Erythroblast (primary cell): Measurements from ENCODE around the gene CST7.
"Not testable (repeated sequence)": the region's sequence is repeated elsewhere in the genome, so short reads cannot be mapped to it uniquely, and the experiment has no call there.

Source experiments
- DNase-seq, 2 experiments: peaks; one replicate each; lab custom pipeline; 2025; lab: John Stamatoyannopoulos, UW
- GATA1 ChIP-seq: IDR thresholded peaks from 2 replicates; pipeline ENCODE4 v1.6.1; 2011; ENCODE audit warnings: low read depth, mild to moderate bottlenecking, control low read depth, low read length, moderate library complexity
- POLR2A ChIP-seq: IDR thresholded peaks from 2 replicates; pipeline ENCODE4 v1.6.1; 2011; ENCODE audit warnings: mild to moderate bottlenecking, low read length

CST7 gene

DNA sequence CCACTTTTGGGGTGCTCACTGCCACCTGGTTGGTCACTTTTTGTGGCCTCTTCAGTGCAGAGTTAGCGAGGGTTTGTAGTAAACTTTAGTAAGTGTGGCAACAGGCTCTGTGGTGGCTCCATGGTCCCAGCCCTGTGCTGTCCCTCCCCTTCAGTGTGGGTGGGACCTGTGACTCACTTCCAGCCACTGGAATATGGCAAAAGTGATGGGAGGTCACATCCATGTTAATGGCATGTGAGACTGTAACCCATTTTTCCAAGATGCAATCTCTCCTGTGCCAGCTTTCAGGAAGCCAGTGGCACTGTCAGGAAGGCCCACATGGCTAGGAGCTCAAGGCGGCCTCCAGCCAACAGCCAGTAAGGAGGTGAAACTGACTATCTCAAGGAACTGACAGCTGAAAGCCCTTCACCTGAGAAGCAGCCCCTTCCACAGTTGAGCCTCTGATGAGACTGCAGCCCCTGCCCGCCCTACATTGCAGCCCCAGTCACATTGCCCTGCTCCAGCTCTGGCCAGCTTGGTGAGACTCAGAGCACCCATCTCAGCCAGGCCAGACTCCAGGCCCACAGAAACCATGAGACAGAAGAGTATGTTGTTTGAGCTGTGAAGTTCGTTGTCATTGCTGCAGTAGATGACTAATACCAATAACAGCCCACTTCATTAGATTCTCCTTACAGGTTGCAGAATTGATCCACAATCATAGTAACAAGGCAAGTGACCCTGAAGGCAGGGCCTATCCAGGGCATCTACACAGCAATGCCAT is 13.1 kb upstream of the CST7 start:
- no peak for DNase-seq
- TF ChIP-seq GATA1 (no peak), POLR2A (no peak)

DNA sequence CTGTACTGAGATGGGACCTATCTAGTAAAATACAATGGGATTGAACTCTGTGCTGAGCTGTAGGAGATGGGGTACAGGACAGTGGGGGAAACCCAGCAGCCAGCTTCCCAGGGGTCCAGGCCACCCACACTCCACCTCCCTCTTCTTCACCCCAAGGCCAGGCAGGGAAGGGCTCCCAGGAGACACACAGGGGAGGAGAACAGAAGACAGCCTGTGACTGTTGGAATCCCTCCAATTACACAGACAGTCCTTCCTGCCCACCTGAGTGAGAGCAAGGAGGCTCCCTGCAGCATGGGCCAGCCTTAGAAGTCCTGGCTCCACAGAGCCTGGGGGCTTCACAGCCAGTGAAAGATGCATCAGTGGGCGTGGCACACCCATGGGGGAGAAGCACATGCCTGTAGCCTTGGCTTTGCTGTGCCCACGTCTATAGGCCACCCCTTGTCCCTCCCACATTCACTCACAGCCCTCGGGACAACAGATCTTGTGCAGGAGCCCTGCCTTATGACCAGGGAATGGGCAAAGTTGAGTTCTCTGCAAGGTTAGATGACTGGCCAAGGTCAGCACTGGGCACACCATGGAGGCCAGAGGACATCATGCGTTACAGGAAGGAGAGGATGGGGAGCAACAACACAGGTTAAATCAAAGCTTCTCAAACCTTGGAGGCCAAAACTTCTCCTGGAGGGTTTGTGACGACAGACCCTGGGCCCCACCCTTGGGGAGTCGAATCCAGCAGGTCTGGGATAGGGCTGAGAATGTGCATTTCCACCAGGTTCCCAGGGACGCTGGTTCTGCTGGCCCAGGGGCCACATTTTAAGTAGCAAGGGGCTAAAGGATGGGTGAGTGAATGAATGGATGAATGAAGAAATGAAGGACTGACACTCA is 12.3 kb upstream of the CST7 start:
- TF ChIP-seq POLR2A: no peak
- TF ChIP-seq GATA1: no peak
- no peak for DNase-seq

DNA sequence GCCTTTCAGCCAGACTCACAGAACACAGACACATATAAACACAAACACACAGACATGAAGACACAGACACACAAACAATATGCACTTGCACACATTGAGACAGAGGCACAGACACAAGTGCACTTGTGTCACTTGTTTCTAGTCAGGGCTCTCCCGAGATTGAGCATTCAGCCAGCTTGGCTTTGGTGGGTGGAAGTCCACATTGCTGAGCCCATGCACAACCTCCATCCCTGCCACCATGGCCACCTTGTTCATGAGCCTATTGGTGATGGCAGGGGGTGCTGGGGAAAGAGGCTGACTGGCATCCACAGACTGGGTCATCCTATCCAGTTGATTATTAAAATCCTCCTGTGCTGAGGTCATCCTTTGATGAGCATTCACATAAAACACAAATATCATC is 11.5 kb upstream of the CST7 start:
- TF ChIP-seq POLR2A: no peak
- no peak for TF ChIP-seq GATA1
- no peak for DNase-seq

DNA sequence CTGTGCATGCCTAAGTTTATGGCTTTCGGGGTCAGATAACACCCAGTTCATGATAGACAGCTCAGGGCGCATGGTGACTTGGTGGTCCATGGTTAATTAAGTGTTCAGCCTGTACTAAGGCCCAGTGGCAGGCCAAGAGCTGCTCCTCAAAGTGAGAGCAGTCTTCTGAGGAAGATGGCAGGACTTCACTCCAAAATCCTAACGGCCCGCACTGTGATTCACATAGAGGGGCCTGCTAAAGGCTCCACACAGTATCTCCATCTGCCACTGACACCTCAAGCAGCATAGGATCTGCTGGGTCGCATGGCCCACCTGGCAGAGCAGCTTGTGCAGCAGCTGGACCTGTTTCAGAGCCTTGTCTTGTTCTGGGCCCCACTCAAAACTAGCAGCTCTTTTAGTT is 10.6 kb upstream of the CST7 start:
- no peak for DNase-seq
- TF ChIP-seq GATA1 (no peak), POLR2A (no peak)

DNA sequence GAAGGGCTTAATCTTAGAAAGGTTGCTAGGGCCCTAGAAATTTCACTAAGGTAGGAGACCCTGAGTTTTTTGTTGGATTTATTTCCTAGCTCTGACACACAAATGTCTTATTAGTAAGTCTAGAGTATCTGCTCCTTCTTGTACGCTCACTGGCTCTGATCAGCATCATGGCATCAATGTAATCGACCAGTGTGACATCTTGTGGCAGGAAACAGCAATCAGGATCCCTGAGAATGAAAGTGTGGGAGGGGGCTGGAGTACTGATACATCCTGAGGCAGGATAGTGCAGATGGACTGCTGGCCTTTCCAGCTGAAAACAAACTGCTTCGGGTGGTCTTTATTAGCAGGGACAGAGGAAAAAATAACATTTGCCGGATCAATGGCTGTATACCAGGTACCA is 10.0 kb upstream of the CST7 start:
- no peak for DNase-seq
- no peak for TF ChIP-seq POLR2A
- no peak for TF ChIP-seq GATA1

DNA sequence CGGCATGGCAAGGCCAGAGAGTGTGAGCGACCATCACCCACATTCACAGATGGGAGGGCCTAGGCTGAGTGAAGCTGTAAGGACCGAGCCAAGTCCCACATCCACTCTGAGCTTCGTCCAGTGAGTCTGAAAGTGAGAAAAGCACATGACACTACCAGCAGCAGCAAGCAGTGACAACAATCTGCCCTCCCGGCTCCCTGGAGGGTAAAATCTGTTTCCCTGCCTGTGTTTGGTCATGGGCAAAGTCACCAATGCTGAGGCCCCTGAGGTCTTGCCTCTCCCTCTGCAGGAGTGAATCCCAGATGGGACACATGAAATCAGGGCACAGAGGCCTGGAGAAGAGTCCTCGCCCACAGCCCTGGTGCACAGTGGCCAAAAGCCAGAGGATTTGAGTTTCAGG is 6.4 kb upstream of the CST7 start:
- DNase-seq: no peak

DNA sequence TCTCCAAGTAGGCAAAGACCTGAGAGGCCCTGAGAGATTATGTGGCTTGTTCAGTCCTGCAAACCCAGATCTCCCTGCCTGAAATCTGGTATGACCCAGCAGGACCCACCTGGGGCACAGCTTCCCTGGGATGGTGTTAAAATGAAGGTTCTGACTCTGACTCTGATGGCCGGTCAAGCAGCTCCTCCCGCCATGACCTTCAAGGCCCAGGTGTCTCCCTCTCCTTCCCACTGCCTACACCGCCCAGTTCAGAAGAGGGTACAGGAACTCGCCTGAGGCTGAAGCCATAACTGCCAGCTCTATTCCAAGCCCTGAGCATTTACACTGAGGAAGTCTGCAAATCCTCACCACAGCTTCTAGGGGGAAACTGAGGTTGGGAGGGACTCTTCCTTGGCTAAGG is 5.9 kb upstream of the CST7 start:
- DNase-seq: no peak
- no peak for TF ChIP-seq GATA1
- TF ChIP-seq POLR2A: no peak

More for the DNA sequence above, 6.4 kb upstream of the CST7 start:
- TF ChIP-seq POLR2A: no peak
- TF ChIP-seq GATA1: no peak

DNA sequence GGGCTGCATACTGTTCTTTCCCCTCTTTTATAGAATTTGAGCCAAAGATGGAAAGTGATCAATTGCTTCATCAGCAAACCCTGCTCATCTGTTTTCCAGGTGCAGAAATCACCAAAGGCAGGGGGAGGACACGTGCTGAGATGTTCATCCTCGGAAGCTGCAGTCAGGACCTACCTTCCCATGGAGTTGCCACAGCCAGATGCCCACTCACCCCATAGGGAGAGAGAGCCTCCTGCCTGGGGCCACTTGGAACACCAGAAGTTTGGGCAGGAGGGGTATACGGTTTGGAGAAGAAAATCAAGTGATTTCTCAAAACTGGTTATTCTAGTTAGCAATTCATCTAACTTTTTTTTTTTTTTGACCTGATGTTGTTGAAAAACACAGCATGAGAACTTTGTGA is 5.3 kb upstream of the CST7 start:
- DNase-seq: no peak
- TF ChIP-seq POLR2A (no peak), GATA1 (no peak)

DNA sequence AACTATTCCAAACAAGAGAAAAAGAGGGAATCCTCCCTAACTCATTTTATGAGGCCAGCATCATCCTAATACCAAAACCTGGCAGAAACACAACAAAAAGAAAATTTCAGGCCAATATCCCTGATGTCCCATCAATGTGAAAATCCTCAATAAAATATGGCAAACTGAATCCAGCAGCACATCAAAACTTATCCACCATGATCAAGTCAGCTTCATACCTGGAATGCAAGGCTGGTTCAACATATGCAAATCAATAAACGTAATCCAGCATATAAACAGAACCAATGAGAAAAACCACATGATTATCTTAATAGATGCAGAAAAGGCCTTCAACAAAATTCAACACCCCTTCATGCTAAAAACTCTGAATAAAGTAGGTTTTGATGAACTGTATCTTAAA is 2.7 kb upstream of the CST7 start:
- DNase-seq: not testable (repeated sequence)

DNA sequence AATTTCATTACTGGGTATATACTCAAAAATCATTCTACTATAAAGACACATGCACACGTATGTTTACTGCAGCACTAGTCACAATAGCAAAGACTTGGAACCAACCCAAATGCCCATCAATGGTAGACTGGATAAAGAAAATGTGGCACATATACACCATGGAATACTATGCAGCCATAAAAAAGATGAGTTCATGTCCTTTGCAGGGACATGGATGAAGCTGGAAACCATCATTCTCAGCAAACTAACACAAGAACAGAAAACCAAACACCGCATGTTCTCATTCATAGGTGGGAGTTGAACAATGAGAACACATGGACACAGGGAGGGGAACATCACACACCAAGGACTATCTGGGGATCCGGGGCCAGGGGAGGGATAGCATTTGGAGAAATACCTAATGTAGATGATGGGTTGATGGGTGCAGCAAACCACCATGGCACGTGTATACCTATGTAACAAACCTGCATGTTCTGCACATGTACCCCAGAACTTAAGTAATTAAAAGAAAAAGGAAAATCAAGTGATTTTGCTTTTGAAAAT is 602 bp upstream of the CST7 start:
- not testable (repeated sequence) for DNase-seq

DNA sequence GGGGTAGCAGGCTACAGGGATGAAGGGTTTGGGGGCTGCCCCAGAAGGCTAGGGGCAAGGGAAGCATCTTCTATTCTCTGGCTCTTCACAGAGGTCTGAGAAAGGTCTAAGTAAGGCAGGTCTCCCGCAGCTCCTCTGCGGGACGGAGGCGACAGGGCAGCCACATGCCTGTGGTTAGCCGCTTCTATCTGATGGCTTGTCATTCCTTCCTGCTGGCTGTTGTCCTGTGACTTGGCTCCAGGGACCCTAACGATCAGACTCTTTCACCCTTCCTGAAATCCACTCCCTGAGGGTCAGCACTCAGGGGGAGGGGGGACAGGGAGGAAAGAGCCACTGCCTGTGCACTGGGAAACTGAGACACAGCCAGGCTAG is 673 bp downstream of the CST7 start:
- no peak for TF ChIP-seq GATA1
- no peak for DNase-seq

DNA sequence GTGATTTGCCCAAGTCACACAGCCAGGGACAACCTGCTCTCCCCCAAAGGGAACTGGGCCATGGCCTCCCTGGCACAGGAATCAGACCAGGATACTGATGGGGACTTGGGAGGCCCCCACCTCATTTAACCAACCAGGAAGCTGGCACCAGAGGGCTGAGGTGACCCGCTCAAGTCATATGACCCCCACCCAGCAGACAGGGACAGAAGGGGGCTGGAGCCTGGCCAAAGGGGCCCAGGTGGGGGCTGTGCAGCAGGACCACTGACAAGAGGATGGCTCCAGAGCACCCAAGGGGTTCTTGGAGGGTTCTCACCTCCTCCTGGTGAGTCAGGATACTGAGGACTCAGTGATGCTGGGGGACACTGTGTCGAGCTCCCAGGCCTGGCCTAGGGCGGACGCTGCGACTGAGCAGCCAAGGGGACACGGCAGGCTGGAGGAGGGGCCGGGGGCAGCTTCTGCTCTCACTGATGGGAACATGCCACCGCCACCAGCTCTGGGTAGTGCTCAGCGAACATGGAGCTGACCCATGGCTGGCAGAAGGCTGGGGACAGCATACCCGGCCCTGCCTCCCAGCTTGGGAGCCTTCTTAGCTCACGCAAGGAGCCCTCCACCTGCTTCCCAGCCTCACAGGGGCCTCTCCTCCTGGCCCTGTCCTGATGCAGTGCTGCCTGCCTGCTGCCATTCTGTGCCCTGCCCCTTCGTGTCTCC is 1.2 kb downstream of the CST7 start:
- no peak for DNase-seq
- TF ChIP-seq POLR2A (no peak), GATA1 (no peak)

DNA sequence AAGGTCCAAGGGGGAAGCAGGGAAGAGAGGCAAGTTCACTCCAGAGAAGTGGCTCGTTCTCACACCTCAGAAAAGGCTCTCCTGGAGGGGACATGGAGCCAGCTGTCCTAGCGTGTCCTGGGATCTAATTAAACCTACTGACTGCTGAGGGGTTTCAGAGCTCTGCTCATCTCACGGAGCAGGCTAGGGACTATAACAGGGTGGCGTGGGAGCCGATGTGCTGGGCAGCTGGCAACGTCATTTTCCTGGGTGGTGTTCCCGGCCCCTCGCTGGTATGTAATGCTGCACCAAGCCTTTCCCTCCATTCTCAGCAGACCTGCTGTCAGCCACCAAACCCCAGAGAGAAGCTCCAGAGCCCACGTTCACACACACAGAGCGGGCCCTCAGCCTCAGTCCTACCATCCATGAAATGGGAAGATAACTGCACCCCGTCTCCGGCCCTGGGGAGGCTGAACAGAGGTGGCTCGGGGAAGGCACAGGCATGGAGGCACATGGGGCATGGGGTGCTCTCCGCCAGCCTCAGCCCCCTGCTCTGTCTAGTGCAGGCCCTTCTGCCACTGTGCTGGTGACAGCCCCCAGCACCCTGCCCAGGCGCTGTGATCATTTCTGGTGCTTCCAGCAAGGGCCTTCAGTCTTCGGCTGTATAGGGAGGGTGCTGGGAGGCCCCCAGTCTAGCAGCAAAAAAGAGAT is 1.9 kb downstream of the CST7 start:
- TF ChIP-seq POLR2A: no peak
- TF ChIP-seq GATA1: no peak
- no peak for DNase-seq
